HepG2 (cell line): ENCODE measurements around the gene RPGRIP1. TPM values are rescaled to one million over a fixed set of nuclear protein-coding genes. Genes with fewer than 3 reads are reported as not detected.
A peak's percentile ranks its signal among the peaks of the same experiment; 100 is the strongest.

ENCODE experiments used
- ATAC-seq: fragments of 200-7000 bp; cut with Tn5 transposase; 3 replicates; pipeline ENCODE4 v1.9.1; 2020; ENCODE audit warnings: mild to moderate bottlenecking, moderate library complexity
- BruUV-seq: library from RNA; stranded (reverse); fragments of 400-500 nt; replicated peaks from 2 replicates; lab custom pipeline; 2021; lab: Mats Ljungman, UMichigan
- CTCF ChIA-PET: fragments of 300-600 bp; formaldehyde crosslinking; extraction: SDS; loops from one replicate; lab custom pipeline; 2021; ENCODE audit warnings: low total read pairs, inconsistent platforms, low intra/inter-chr PET ratio; lab: Yijun Ruan, JAX
- POLR2A ChIA-PET: fragments of 350-600 bp; sonication (Branson Sonifier 250); formaldehyde crosslinking; loops from one replicate; lab custom pipeline; 2020; ENCODE audit warnings: antibody characterized with exemption, inconsistent platforms; lab: Yijun Ruan, JAX
- DNase-seq: peaks from one replicate; pipeline ENCODE4 v3.0.0-alpha.2; 2015; ENCODE audit warnings: low spot score
- FAIRE-seq: peaks from 3 replicates; lab custom pipeline; 2011; peaks lifted over from hg19 to GRCh38; lab: Jason Lieb, UNC
- H2AFZ ChIP-seq: one replicate; pipeline ENCODE4 v1.6.1; 2011; ENCODE audit warnings: low read length, inconsistent platforms
- H3K27ac ChIP-seq: fragments of 300-600 bp; 3 replicates; pipeline ENCODE4 v1.8.0; 2011; ENCODE audit warnings: mixed run types, mild to moderate bottlenecking, mixed read lengths, low read length, inconsistent platforms; ENCODE audit not compliant: insufficient read depth; ENCODE audit errors: extremely low read length
- H3K27me3 ChIP-seq, 2 experiments: fragments of 200-600 bp in 1 of 2; 2 replicates in 1 of 2; 3 replicates in 1 of 2; pipeline versions ENCODE4 v1.6.0 to v1.8.0; 2011; ENCODE audit warnings: low read length in 2 of 2, mild to moderate bottlenecking in 2 of 2, moderate library complexity in 2 of 2, inconsistent platforms in 1 of 2; ENCODE audit not compliant: insufficient read depth in 2 of 2, control insufficient read depth in 1 of 2
- H3K36me3 ChIP-seq, 2 experiments: fragments of 200-600 bp in 1 of 2; replicated peaks in 1 of 2; 2 replicates in 1 of 2; 3 replicates in 1 of 2; pipeline versions ENCODE4 v1.5.1 to v1.8.0; 2011; ENCODE audit warnings: low read length in 2 of 2, inconsistent platforms in 1 of 2; ENCODE audit not compliant: insufficient read depth in 2 of 2, control insufficient read depth in 1 of 2
- H3K4me1 ChIP-seq: 2 replicates; pipeline ENCODE4 v1.5.1; 2012; ENCODE audit warnings: low read length, inconsistent platforms; ENCODE audit not compliant: insufficient read depth
- H3K4me2 ChIP-seq: 2 replicates; pipeline ENCODE4 v1.6.0; 2011; ENCODE audit warnings: low read depth, low read length, inconsistent platforms
- H3K4me3 ChIP-seq, 3 experiments: fragments of 200-600 bp in 1 of 3; sonication (generic), shearing (Covaris generic) in 1 of 3; replicated peaks in 1 of 3; 2 replicates each; pipeline ENCODE4 v1.5.1; 2011 to 2016; ENCODE audit warnings: low read length in 3 of 3, inconsistent platforms in 2 of 3, low read depth in 2 of 3, mild to moderate bottlenecking in 2 of 3, control low read depth in 1 of 3, mixed read lengths in 1 of 3; ENCODE audit not compliant: insufficient read depth in 1 of 3
- H3K79me2 ChIP-seq: one replicate; pipeline ENCODE4 v1.6.1; 2011; ENCODE audit warnings: low read length, inconsistent platforms; ENCODE audit not compliant: insufficient read depth
- H3K9ac ChIP-seq: 2 replicates; pipeline ENCODE4 v1.6.0; 2011; ENCODE audit warnings: mild to moderate bottlenecking, low read depth, low read length, inconsistent platforms; ENCODE audit not compliant: insufficient read depth
- H3K9me3 ChIP-seq: 2 replicates; pipeline ENCODE4 v1.5.1; 2012; ENCODE audit warnings: mild to moderate bottlenecking, low read length
- H4K20me1 ChIP-seq: 2 replicates; pipeline ENCODE4 v1.6.0; 2011; ENCODE audit warnings: inconsistent platforms, mild to moderate bottlenecking, low read length, moderate library complexity; ENCODE audit not compliant: insufficient read depth
- FOXA3 ChIP-seq: IDR thresholded peaks from 2 replicates; pipeline ENCODE4 v1.6.1; 2016; ENCODE audit warnings: missing genetic modification reagents, missing compliant biosample characterization
- NFE2 ChIP-seq: sonication (generic); formaldehyde crosslinking; IDR thresholded peaks from 2 replicates; pipeline ENCODE4 v1.4.0; 2020; ENCODE audit warnings: missing genetic modification reagents
- SP5 ChIP-seq: IDR thresholded peaks from 2 replicates; pipeline ENCODE4 v1.6.1; 2016; ENCODE audit warnings: low read depth, borderline replicate concordance
- ZNF33B ChIP-seq: sonication (generic); formaldehyde crosslinking; IDR thresholded peaks from 2 replicates; pipeline ENCODE4 v1.5.1; 2020; ENCODE audit warnings: mild to moderate bottlenecking, missing genetic modification reagents
- WGBS: methylation state at CpG from one replicate; pipeline ENCODE4 v1.1.6; 2017; ENCODE audit warnings: low lambda C conversion rate; 5-methylcytosine and 5-hydroxymethylcytosine counted together
- in situ Hi-C: cut with HindIII; loops from 2 replicates; pipeline ENCODE4 v1.10.0; 2017; ENCODE audit warnings: low pct_unique_long_range_greater_than_20kb; ENCODE audit not compliant: extremely low pct_ligation_motif_present
- intact Hi-C: fragments of 100-400 bp; cut with micrococcal nuclease; formaldehyde crosslinking; loops from one replicate; pipeline ENCODE4 v1.10.0; 2022; ENCODE audit not compliant: unreplicated experiment
- polyA plus RNA-seq, 8 experiments: library from polyadenylated mRNA; depleted of rRNA in 3 of 8; stranded (reverse) in 7 of 8; unstranded in 1 of 8; fragments of >200 nt; fragmentation: Illumina TruSeq in 4 of 8; extraction: Trizol in 4 of 8; gene quantifications; 2 replicates each; pipeline versions ENCODE4 v1.2.1 to v1.2.3, GENCODE V29; 2011 to 2016; ENCODE audit warnings: low read depth in 4 of 8, missing spikeins in 1 of 8, mixed read lengths in 1 of 8; ENCODE audit not compliant: insufficient read depth in 1 of 8
- total RNA-seq, 5 experiments: library from RNA; depleted of rRNA; stranded (reverse); fragments of >200 nt; fragmentation: Illumina TruSeq; extraction: Trizol; gene quantifications; 2 replicates each; pipeline ENCODE4 v1.2.3, GENCODE V29; 2016; ENCODE audit warnings: low read depth in 1 of 5
- TF ChIP-seq, protein P1 (sequence below): sonication (generic); formaldehyde crosslinking; IDR thresholded peaks from 2 replicates; pipeline ENCODE4 v1.5.1; 2020; ENCODE audit warnings: missing genetic modification reagents, mild to moderate bottlenecking, borderline replicate concordance
- TF ChIP-seq, protein P2 (sequence below): IDR thresholded peaks from 2 replicates; pipeline ENCODE4 v1.6.1; 2018; ENCODE audit warnings: missing genetic modification reagents
- TF ChIP-seq, protein P3 (sequence below): IDR thresholded peaks from 2 replicates; pipeline ENCODE4 v1.6.1; 2016
- TF ChIP-seq, protein P4 (sequence below): sonication (generic); formaldehyde crosslinking; IDR thresholded peaks from 2 replicates; pipeline ENCODE4 v1.8.0; 2022; ENCODE audit warnings: mild to moderate bottlenecking, missing genetic modification reagents
- TF ChIP-seq, protein P5 (sequence below): sonication (generic); formaldehyde crosslinking; IDR thresholded peaks from 2 replicates; pipeline ENCODE4 v1.8.1; 2023; ENCODE audit warnings: missing genetic modification reagents, inconsistent platforms, borderline replicate concordance

RPGRIP1 gene
- total and polyA plus RNA-seq, 2 of the 13 experiments (the other 11 are each of a cell fraction or from before 2014, with no cell fraction given), result 0.13 to 1.1 TPM

DNA sequence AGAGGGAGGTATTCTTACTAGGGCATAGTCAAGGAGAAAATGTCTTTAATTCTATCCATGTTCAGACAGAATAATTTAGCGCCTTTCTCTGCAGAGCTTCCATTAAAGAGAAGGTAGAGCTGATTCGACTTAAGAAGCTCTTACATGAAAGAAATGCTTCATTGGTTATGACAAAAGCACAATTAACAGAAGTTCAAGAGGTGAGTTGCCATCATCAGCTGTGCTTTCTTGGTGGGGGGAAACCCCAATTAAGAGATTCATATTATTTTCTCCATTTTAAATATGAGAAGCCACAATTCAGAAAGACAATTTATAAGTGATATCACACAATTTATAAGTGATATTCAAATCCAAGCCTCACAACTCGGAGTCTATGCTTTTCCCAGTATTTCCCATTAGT, 27.8 kb downstream of the RPGRIP1 start:
- CTCF ChIA-PET, result no interaction called here
- intact Hi-C loops, result loop anchor here (2.0 kb wide), 1 partner anchor 39 kb away; the partner anchor contains the start of gene HNRNPC

DNA sequence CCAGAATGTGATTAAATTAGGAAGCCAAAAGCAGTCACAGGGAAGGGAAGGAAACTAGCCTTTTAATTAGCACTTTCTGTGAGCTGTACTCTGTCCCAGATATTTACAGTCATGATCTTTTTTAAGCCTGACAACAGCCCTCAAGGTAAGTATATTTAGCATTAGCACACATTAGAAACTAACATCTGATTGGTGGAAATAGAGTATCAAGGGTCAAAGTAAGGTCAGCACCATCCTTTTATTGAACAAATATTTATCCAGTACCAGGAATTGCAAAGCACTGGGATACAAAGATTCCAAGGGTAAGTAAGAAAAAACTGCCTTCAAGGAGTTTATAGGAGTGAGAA, 28.2 kb downstream of the RPGRIP1 start:
- H4K20me1 ChIP-seq, result no peaks in the 10 kb centered on the region
- H3K4me2 ChIP-seq, result peak overlapping the region; percentile 94
- H2AFZ ChIP-seq, result peak overlapping the region; percentile 59
- H3K27ac ChIP-seq, result peak overlapping the region; percentile 88
- peak; percentile 89 for DNase-seq
- H3K36me3 ChIP-seq, result no peaks in the 10 kb centered on the region
- no peaks in the 10 kb centered on the region for H3K9me3 ChIP-seq
- in situ Hi-C loops (no loop called here), intact Hi-C loops (loop anchor here (2.0 kb wide), 1 partner anchor 39 kb away; the partner anchor contains the start of gene HNRNPC)
- no peak for FAIRE-seq
- POLR2A ChIA-PET, result interaction anchor here (0.8 to 2.8 kb wide), 9 partner anchors 10 to 252 kb away, joined by 3 to 11 read pairs (median 4); no protein-coding TSS in a partner anchor
- H3K4me3 ChIP-seq, result peak overlapping the region; percentile 50 to 70 (median 59)
- no peaks in the 10 kb centered on the region for H3K79me2 ChIP-seq
- H3K4me1 ChIP-seq, result peaks cover 37% of the 10 kb centered on the region
- H3K9ac ChIP-seq, result peak overlapping the region; percentile 80
- BruUV-seq, result TSS peak; percentile 99
- CTCF ChIA-PET, result no interaction called here
- peak; percentile 63 for ATAC-seq
- H3K27me3 ChIP-seq, result no peaks in the 10 kb centered on the region
- peak; percentile 54; the same call in 1 of the 2 replicates for TF ChIP-seq FOXA3 (CRISPR knock-in tag)
- 0 out of 2 replicates have a peak, but pooled peaks have one; percentile 28 for TF ChIP-seq SP5 (CRISPR knock-in tag)
- TF ChIP-seq, protein P1, sequence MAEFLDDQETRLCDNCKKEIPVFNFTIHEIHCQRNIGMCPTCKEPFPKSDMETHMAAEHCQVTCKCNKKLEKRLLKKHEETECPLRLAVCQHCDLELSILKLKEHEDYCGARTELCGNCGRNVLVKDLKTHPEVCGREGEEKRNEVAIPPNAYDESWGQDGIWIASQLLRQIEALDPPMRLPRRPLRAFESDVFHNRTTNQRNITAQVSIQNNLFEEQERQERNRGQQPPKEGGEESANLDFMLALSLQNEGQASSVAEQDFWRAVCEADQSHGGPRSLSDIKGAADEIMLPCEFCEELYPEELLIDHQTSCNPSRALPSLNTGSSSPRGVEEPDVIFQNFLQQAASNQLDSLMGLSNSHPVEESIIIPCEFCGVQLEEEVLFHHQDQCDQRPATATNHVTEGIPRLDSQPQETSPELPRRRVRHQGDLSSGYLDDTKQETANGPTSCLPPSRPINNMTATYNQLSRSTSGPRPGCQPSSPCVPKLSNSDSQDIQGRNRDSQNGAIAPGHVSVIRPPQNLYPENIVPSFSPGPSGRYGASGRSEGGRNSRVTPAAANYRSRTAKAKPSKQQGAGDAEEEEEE, result 0 out of 2 replicates have a peak, but pooled peaks have one; percentile 27
- TF ChIP-seq, protein P2, sequence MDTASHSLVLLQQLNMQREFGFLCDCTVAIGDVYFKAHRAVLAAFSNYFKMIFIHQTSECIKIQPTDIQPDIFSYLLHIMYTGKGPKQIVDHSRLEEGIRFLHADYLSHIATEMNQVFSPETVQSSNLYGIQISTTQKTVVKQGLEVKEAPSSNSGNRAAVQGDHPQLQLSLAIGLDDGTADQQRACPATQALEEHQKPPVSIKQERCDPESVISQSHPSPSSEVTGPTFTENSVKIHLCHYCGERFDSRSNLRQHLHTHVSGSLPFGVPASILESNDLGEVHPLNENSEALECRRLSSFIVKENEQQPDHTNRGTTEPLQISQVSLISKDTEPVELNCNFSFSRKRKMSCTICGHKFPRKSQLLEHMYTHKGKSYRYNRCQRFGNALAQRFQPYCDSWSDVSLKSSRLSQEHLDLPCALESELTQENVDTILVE (CRISPR knock-in tag), result peak; percentile 14; the same call in 1 of the 2 replicates
- no peak for TF ChIP-seq ZNF33B (CRISPR knock-in tag)
- TF ChIP-seq, protein P3, sequence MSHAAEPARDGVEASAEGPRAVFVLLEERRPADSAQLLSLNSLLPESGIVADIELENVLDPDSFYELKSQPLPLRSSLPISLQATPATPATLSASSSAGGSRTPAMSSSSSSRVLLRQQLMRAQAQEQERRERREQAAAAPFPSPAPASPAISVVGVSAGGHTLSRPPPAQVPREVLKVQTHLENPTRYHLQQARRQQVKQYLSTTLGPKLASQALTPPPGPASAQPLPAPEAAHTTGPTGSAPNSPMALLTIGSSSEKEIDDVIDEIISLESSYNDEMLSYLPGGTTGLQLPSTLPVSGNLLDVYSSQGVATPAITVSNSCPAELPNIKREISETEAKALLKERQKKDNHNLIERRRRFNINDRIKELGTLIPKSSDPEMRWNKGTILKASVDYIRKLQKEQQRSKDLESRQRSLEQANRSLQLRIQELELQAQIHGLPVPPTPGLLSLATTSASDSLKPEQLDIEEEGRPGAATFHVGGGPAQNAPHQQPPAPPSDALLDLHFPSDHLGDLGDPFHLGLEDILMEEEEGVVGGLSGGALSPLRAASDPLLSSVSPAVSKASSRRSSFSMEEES (CRISPR knock-in tag), result no peak; the same call in 1 of the 2 replicates
- TF ChIP-seq NFE2, result no peak

More for the DNA sequence above, 27.8 kb downstream of the RPGRIP1 start:
- peak overlapping the region; percentile 88 for H3K27ac ChIP-seq
- H3K79me2 ChIP-seq, result no peaks in the 10 kb centered on the region
- no peaks in the 10 kb centered on the region for H3K27me3 ChIP-seq
- TF ChIP-seq, protein P4, sequence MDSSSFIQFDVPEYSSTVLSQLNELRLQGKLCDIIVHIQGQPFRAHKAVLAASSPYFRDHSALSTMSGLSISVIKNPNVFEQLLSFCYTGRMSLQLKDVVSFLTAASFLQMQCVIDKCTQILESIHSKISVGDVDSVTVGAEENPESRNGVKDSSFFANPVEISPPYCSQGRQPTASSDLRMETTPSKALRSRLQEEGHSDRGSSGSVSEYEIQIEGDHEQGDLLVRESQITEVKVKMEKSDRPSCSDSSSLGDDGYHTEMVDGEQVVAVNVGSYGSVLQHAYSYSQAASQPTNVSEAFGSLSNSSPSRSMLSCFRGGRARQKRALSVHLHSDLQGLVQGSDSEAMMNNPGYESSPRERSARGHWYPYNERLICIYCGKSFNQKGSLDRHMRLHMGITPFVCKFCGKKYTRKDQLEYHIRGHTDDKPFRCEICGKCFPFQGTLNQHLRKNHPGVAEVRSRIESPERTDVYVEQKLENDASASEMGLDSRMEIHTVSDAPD (CRISPR knock-in tag), result no peak
- TF ChIP-seq, protein P5, sequence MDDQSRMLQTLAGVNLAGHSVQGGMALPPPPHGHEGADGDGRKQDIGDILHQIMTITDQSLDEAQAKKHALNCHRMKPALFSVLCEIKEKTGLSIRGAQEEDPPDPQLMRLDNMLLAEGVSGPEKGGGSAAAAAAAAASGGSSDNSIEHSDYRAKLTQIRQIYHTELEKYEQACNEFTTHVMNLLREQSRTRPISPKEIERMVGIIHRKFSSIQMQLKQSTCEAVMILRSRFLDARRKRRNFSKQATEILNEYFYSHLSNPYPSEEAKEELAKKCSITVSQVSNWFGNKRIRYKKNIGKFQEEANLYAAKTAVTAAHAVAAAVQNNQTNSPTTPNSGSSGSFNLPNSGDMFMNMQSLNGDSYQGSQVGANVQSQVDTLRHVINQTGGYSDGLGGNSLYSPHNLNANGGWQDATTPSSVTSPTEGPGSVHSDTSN (CRISPR knock-in tag), result no peak
- TF ChIP-seq, all 625 proteins: peak for 0
- H3K4me2 ChIP-seq, result peak overlapping the region; percentile 94
- H3K4me3 ChIP-seq, result peak overlapping the region in 2 of 3 experiments; percentile 59 to 70; a peak in 1 of 6 replicates
- no peaks in the 10 kb centered on the region for H3K9me3 ChIP-seq
- DNase-seq (no peak), ATAC-seq (no peak), FAIRE-seq (no peak)
- no TSS peak for BruUV-seq
- H3K4me1 ChIP-seq, result peaks cover 41% of the 10 kb centered on the region
- no peaks in the 10 kb centered on the region for H4K20me1 ChIP-seq
- POLR2A ChIA-PET, result interaction anchor here (0.8 to 2.0 kb wide), 6 partner anchors 9 to 205 kb away, joined by 3 to 11 read pairs (median 3); no protein-coding TSS in a partner anchor
- H3K36me3 ChIP-seq, result no peaks in the 10 kb centered on the region
- peak overlapping the region; percentile 80; the same call in 1 of the 2 replicates for H3K9ac ChIP-seq
- WGBS, result 88% methylated on average over 3 of the region's 3 CpGs
- in situ Hi-C loops, result no loop called here
- H2AFZ ChIP-seq, result no peak overlapping the region
